Naive B cell (primary cell): ENCODE measurements around the gene NET1. TPM values are rescaled to one million over a fixed set of nuclear protein-coding genes. Genes with fewer than 3 reads are reported as not detected.
"Not testable (repeated sequence)": the region's sequence is repeated elsewhere in the genome, so short reads cannot be mapped to it uniquely, and the experiment has no call there.

Experiments
- ATAC-seq, 2 donors: fragments of 150-1000 bp; cut with Tn5 transposase; 2 replicates each; pipeline ENCODE4 v1.10.0; 2021; ENCODE audit warnings: low read depth in 2 of 2, mild to moderate bottlenecking in 2 of 2, moderate library complexity in 2 of 2
- DNase-seq: peaks from one replicate; pipeline ENCODE4 v3.0.0; 2022
- H3K27ac Mint-ChIP-seq, 6 donors: one replicate each; pipeline ENCODE4 v1.8.0; 2020 to 2022; ENCODE audit warnings: mild to moderate bottlenecking in 6 of 6, mixed read lengths in 6 of 6, moderate library complexity in 5 of 6, inconsistent platforms in 2 of 6
- H3K27me3 Mint-ChIP-seq, 3 donors: one replicate each; pipeline ENCODE4 v1.8.0; 2021 to 2022; ENCODE audit warnings: mixed read lengths in 3 of 3, mild to moderate bottlenecking in 1 of 3
- H3K36me3 Mint-ChIP-seq, 2 donors: one replicate each; pipeline ENCODE4 v1.8.0; 2020 to 2022; ENCODE audit warnings: mixed read lengths in 2 of 2, inconsistent platforms in 1 of 2, mild to moderate bottlenecking in 1 of 2
- H3K4me1 Mint-ChIP-seq, 3 donors: one replicate each; pipeline ENCODE4 v1.8.0; 2020 to 2022; ENCODE audit warnings: mixed read lengths in 3 of 3, inconsistent platforms in 1 of 3, mild to moderate bottlenecking in 1 of 3, moderate library complexity in 1 of 3
- H3K4me3 Mint-ChIP-seq, 8 donors: one replicate each; pipeline ENCODE4 v1.8.0; 2020 to 2022; ENCODE audit warnings: mild to moderate bottlenecking in 8 of 8, mixed read lengths in 8 of 8, moderate library complexity in 8 of 8, inconsistent platforms in 2 of 8
- H3K9me3 Mint-ChIP-seq, 7 donors: one replicate each; pipeline ENCODE4 v1.8.0; 2020 to 2022; ENCODE audit warnings: mixed read lengths in 7 of 7, mild to moderate bottlenecking in 5 of 7, inconsistent platforms in 2 of 7, moderate library complexity in 1 of 7
- polyA plus RNA-seq, 6 donors: library from polyadenylated mRNA; unstranded; fragments of 300-500 nt; fragmentation: Illumina TruSeq; gene quantifications; one replicate each; pipeline ENCODE4 v1.2.3, GENCODE V29; 2021; ENCODE audit warnings: low read depth in 6 of 6

Gene NET1
- polyA plus RNA-seq, 6 donors from 2014 or later, result 3.7 to 6.0 (median 4.2) TPM; not detected in 1

DNA sequence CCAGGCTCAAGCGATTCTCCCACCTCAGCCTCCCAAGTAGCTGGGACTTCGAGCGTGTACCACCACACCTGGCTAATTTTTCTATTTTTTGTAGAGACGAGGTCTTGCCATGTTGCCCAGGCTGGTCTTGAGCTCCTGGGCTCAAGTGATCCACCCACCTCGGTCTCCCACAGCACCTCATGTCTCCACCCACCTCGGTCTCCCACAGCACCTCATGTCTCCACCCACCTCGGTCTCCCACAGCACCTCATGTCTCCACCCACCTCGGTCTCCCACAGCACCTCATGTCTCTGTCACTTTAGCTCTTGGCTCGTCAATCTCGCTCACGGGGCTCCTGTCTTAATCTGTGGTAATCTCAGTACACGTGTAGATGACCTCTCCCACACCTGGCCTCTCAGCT lies 32.0 kb upstream of the NET1 start:
- ATAC-seq, H3K9me3 Mint-ChIP-seq, H3K27ac Mint-ChIP-seq, H3K4me1 Mint-ChIP-seq, H3K36me3 Mint-ChIP-seq, DNase-seq, H3K4me3 Mint-ChIP-seq: not testable (repeated sequence)
- H3K27me3 Mint-ChIP-seq, result peaks cover 5 to 11% (median 8%) of the 10 kb centered on the region in 3 donors

DNA sequence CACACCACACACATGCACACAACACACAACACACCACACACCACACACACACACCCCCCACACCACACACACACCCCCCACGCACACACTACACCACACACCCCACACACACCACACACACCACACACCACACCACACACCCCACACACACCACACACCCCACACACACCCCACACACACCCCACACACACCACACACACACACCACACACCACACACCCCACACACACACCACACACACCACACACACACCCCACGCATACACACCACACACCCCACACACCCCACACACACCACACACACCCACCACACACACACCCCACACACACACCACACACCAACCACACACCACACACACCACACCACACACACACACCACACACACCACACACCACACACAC lies 31.2 kb upstream of the NET1 start:
- no peak for ATAC-seq
- H3K27me3 Mint-ChIP-seq, result peaks cover 0 to 13% (median 5%) of the 10 kb centered on the region in 3 donors
- H3K27ac Mint-ChIP-seq, result no peak overlapping the region
- no peaks in the 10 kb centered on the region for H3K36me3 Mint-ChIP-seq
- no peak for DNase-seq
- peaks cover 0 to 6% (median 0%) of the 10 kb centered on the region in 7 donors for H3K9me3 Mint-ChIP-seq
- H3K4me3 Mint-ChIP-seq, result no peak overlapping the region
- no peaks in the 10 kb centered on the region for H3K4me1 Mint-ChIP-seq

DNA sequence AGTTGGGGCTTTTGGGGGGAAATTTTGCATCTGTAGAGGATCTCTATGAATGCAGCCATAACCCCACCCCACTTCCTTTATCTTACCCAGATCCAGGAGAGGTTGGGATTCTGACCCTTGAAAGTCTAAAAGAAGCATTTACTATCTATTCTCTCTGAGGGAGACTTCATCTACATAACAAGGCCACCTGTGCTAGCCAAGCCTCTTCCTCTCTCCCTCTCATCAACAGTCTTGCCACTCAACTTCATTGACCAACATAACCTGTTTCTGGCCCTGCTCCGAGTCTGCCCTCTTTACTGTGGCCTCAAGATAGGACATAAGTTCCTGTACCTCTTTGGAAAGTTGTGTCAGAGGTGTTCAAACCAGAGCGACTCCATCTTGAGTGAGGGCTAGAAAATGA lies 27.1 kb upstream of the NET1 start:
- H3K27ac Mint-ChIP-seq, result peak overlapping the region in 1 of 6 donors; percentile 50
- peaks cover 5 to 25% (median 15%) of the 10 kb centered on the region in 7 donors for H3K9me3 Mint-ChIP-seq
- ATAC-seq, result no peak
- peaks cover 9 to 15% of the 10 kb centered on the region in 2 donors for H3K36me3 Mint-ChIP-seq
- H3K4me3 Mint-ChIP-seq, result no peak overlapping the region
- DNase-seq, result no peak
- H3K4me1 Mint-ChIP-seq, result no peaks in the 10 kb centered on the region
- H3K27me3 Mint-ChIP-seq, result peaks cover 0 to 11% (median 8%) of the 10 kb centered on the region in 3 donors

DNA sequence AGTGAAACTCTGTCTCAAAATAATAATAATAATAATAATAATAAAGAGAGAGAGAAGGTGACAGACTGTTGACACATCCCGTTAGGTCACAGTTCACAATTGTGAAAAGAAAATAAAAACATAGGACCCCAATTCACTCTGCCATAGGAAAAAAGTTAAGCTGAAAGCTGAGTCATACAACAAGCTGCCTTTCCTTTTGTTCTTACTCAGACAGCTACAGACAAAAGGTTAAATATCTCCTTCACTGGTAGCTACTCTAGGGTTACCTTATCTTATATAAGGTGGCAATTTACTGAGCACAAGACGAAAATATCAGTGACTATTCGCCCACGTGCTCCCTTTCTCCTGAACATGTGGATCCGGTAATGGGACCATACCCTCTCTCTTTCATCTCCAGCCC lies 25.2 kb upstream of the NET1 start:
- H3K4me3 Mint-ChIP-seq, result no peak overlapping the region
- DNase-seq, result no peak
- peaks cover 12 to 45% (median 32%) of the 10 kb centered on the region in 7 donors for H3K9me3 Mint-ChIP-seq
- H3K36me3 Mint-ChIP-seq, result peaks cover 9 to 15% of the 10 kb centered on the region in 2 donors
- ATAC-seq, result no peak
- H3K27ac Mint-ChIP-seq, result no peak overlapping the region
- H3K27me3 Mint-ChIP-seq, result peaks cover 0 to 11% (median 8%) of the 10 kb centered on the region in 3 donors
- no peaks in the 10 kb centered on the region for H3K4me1 Mint-ChIP-seq

DNA sequence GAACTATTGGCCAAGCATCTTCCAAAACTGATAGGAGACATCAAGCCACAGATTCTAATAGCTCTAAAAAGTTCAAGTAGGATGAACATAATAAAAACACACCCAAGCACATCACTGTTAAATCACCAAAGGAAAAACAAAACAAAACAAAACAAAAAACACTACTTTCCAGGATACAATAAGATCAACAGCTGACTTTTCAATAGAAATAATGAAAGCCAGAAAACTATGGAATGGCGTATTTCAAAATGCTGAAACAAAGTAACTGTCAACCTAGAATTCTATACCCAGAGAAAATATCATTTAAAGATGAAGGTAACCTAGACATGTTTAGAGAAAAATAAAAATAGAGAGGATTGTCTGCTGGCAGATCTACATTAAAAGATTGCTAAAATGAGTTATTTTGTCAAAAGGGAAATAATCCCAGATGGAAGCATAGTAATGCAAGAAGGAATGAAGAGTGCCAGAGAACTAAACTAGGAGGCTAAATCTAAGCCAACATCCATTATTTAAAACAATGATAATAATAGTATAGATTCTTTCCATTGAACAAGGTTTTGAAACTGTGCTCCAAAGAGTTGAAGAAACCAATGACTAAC lies 21.7 kb upstream of the NET1 start:
- ATAC-seq, result no peak
- Mint-ChIP-seq H3K4me3 (no peak overlapping the region), H3K9me3 (peaks cover 12 to 49% (median 32%) of the 10 kb centered on the region in 7 donors), H3K27me3 (peaks cover 12 to 17% (median 12%) of the 10 kb centered on the region in 3 donors), H3K27ac (no peak overlapping the region), H3K4me1 (no peaks in the 10 kb centered on the region), H3K36me3 (peaks cover 9 to 15% of the 10 kb centered on the region in 2 donors)
- no peak for DNase-seq

DNA sequence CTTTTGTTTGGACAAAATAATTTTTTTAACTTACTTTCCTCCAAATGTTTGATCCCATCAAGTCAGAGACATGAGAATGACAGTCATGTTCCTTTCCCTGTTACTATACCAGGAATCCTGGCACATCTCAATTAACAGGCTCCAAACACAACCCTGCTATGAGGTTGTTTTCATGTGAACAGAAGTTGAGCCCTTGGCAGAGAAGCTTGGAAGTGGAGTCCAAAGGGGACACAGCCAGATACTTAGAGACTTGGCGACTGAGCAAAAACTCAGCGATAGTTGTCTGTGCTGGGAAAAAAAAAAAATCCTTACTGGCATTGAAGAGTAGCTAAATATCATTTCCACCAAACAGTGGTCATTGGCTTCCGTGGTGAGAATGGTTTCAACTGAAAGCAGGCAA lies 20.6 kb upstream of the NET1 start:
- ATAC-seq (no peak), DNase-seq (no peak)
- Mint-ChIP-seq H3K36me3 (peaks cover 9 to 15% of the 10 kb centered on the region in 2 donors), H3K27ac (no peak overlapping the region), H3K4me3 (no peak overlapping the region), H3K4me1 (no peaks in the 10 kb centered on the region), H3K27me3 (peaks cover 10 to 22% (median 16%) of the 10 kb centered on the region in 3 donors), H3K9me3 (peaks cover 12 to 49% (median 32%) of the 10 kb centered on the region in 7 donors)

DNA sequence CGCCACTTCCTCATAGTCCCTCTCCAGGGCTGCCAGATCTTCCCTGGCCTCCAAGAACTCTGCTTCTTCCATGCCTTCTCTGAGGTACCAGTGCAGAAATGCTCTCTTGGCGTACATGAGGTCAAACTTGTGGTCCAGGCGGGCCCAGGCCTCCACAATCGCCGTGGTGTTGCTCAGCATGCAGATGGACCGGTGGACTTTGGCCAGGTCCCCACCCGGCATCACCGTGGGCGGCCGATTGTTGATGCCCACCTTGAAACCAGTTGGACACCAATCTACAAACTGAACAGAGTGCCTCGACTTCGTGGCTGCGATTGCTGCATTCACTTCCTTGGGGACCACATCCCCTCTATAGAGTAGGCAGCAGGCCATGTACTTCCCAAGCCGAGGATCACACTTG lies 18.8 kb upstream of the NET1 start:
- no peak overlapping the region for H3K27ac Mint-ChIP-seq
- peaks cover 6 to 41% (median 32%) of the 10 kb centered on the region in 7 donors for H3K9me3 Mint-ChIP-seq
- ATAC-seq (no peak), DNase-seq (no peak)
- H3K4me1 Mint-ChIP-seq, result no peaks in the 10 kb centered on the region
- peaks cover 19 to 27% (median 19%) of the 10 kb centered on the region in 3 donors for H3K27me3 Mint-ChIP-seq
- no peak overlapping the region for H3K4me3 Mint-ChIP-seq
- peaks cover 6 to 9% of the 10 kb centered on the region in 2 donors for H3K36me3 Mint-ChIP-seq

DNA sequence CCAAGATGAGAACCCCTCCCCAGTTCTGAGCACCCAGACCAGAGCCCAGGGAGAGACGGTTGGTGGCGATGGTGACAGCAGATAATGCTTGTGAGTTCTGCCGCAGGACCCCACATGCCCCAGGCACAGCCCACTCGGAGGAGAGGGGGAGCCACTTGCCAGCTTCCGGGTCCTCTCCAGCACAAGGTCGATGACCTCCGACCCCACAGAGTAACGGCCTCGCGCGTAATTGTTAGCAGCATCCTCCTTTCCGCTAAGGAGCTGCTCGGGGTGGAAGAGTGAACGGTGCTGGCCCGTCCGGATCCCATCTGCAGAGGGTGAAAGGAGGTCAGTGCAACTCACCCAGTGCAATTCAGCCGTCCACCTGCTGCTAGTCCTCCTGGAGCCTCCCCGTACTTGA lies 17.2 kb upstream of the NET1 start:
- Mint-ChIP-seq H3K4me3 (no peak overlapping the region), H3K27ac (no peak overlapping the region), H3K27me3 (peaks cover 26 to 38% (median 35%) of the 10 kb centered on the region in 3 donors), H3K4me1 (no peaks in the 10 kb centered on the region), H3K9me3 (peaks cover 0 to 24% (median 18%) of the 10 kb centered on the region in 7 donors), H3K36me3 (no peaks in the 10 kb centered on the region)
- DNase-seq (no peak), ATAC-seq (no peak)

DNA sequence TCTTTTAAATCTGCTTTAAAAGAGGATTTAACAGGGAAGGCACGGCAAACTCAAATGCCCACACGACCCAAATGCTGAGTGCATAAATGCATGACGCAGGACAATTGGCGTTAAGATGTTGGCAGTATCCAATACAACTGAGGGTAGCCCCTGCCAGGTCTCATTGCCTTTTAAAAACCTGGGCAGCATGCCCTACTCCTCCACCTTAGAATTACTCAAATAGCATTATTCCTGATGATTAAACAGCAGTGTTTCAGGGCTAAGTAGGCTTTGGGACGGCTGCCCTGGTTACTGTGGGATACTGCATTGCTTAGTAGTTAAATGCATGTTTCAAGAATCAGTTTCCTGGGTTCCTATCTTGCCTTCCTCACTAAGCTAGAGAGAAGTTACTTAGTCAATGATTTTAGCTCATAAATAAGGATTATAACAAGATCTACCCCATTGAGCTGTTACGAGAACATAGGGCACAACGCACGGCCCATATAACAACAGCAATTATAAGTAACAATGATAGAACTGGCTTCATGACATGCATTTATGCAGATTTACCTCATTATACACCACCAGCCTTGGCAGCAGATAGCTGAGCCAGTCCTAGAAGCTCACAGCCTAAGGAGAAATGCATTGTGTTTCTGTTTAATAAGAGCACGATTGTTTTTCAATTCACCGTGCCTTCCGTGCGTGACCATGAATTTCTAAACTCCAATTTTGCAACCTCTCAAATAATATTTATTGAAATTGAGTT lies 15.6 kb upstream of the NET1 start:
- H3K27me3 Mint-ChIP-seq, result peaks cover 26 to 38% (median 36%) of the 10 kb centered on the region in 3 donors
- no peak overlapping the region for H3K4me3 Mint-ChIP-seq
- H3K4me1 Mint-ChIP-seq, result no peaks in the 10 kb centered on the region
- H3K27ac Mint-ChIP-seq, result no peak overlapping the region
- ATAC-seq (no peak), DNase-seq (no peak)
- H3K36me3 Mint-ChIP-seq, result no peaks in the 10 kb centered on the region
- peaks cover 0 to 9% (median 5%) of the 10 kb centered on the region in 7 donors for H3K9me3 Mint-ChIP-seq

DNA sequence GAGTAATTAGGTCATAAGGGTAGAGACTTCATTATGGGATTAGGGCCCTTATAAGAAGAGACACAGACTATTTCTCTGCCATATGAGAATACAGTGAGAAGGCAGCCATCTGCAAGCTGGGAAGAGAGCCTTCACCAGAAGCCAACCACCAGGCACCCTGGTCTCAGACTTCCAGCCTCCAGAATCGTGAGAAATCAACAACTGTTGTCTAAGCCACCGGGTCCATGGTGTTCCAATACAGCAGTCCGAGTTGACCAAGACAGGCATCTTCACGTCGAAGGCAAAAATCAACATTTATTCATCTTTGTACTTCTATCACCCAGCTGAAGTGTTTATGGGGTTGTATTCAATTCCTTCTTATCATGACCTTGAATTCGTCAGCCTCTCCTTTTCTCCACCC lies 13.0 kb upstream of the NET1 start:
- Mint-ChIP-seq H3K9me3 (no peaks in the 10 kb centered on the region), H3K4me3 (no peak overlapping the region), H3K27ac (no peak overlapping the region), H3K36me3 (no peaks in the 10 kb centered on the region), H3K27me3 (peaks cover 32 to 36% (median 33%) of the 10 kb centered on the region in 3 donors), H3K4me1 (no peaks in the 10 kb centered on the region)
- no peak for DNase-seq
- ATAC-seq, result no peak

DNA sequence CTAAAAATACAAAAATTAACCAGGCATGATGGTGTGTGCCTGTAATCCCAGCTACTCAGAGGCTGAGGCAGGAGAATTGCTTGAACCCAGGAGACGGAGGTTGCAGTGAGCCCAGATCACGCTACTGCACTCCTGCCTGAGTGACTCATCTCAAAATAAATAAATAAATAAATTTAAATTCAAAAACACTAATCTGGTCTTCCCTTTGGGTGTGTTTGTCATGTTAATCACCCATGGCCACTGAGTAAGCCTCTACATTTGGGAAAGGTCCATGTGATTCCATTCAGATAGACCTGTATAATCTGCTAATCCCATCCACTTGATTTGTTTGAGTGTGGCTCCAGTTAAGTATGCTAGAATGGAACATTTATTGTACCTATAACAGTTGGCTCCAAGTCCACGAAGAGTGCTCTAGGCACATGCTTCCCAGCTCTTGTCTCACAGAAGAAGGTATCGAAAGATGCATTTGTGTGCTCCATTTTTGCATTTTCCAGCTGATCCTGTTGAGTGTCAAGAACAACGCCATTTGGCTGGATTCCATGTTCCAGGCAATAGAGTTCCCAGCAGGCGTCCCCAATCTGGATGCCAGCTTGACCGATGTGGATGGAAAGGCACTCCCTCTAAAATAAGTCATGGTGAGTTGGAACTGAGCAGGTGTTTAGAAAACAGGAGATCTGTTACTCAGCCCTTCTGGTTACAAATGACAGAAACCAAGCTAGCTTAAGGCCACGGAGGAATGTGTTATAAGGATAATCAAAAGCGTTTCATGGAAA lies 11.7 kb upstream of the NET1 start:
- ATAC-seq, result no peak
- Mint-ChIP-seq H3K36me3 (no peaks in the 10 kb centered on the region), H3K4me3 (no peak overlapping the region), H3K9me3 (no peaks in the 10 kb centered on the region), H3K27ac (no peak overlapping the region), H3K27me3 (peaks cover 20 to 30% (median 30%) of the 10 kb centered on the region in 3 donors), H3K4me1 (no peaks in the 10 kb centered on the region)
- no peak for DNase-seq

DNA sequence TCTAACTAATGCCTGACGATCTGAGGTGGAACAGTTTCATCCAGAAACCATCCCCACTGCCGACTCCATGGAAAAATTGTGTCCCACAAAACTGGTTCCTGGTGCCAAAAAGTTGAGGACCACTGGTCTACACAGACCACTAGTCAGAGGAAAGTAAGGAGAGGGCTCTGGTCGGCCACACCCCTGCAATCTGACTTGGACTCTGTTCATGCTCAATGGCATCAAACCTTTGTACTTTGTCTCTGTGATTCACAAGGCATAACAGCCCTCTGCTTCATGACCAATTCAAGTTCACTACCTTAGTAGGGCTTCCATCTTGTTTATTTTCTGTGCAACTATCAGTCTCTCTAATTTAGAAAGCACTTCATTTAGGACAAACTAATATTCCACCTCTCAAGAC lies 9.6 kb upstream of the NET1 start:
- Mint-ChIP-seq H3K4me3 (no peak overlapping the region), H3K9me3 (no peaks in the 10 kb centered on the region), H3K36me3 (no peaks in the 10 kb centered on the region), H3K27ac (no peak overlapping the region), H3K4me1 (no peaks in the 10 kb centered on the region), H3K27me3 (peaks cover 17 to 21% (median 18%) of the 10 kb centered on the region in 3 donors)
- ATAC-seq, result no peak
- no peak for DNase-seq

DNA sequence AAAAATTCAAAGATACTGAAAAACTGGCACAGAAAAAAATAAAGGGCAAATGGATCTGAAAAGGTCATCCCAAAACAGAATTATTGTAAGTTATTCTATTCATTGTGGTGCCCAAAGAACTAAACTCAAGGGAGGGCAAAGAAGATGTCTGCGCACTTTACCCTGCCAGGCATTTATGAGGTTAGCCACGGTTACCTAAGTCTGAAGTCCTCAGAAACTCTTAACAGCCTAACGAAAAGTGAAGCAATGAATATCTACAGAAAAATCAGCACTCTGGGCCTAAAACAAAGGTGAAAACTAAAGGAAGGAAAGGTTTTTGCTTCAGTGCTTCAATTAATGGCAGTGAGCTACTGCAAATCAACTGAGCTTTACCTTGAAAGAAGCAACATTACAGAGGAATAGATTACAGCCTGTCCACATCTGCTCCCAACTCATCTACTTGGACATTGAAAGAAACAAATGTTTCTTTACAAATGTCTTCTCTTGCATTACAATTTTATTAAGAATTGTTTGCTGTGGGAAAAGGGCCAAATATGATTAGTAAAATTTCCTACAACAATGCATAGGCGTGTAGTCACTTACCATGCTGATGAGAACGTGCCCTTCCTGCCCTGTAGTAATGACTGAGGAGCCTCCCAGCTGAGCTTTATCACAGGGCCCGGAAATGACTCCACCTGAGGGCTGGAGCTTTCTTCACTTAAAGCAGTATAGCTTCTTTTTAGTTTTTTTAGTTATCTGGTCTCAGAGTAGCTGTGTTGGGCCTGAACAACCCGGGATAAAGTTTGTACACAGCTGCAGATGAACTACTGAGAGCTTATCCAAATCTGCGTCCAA lies 7.9 kb upstream of the NET1 start, which contains the start of gene TUBAL3:
Gene TUBAL3, minus strand, starts transcription at position 621 of the 834 bp plus-strand sequence. Its CDS starts 36 bp downstream, at position 585.
- Mint-ChIP-seq H3K4me3 (no peak within 1 kb of the TSS), H3K27ac (peak within 1 kb of the TSS in 1 of 6 donors; percentile 62), H3K4me1 (no peaks in the 10 kb centered on the region), H3K36me3 (no peaks in the 10 kb centered on the region), H3K27me3 (peaks cover 3 to 20% (median 8%) of the 10 kb centered on the region in 3 donors), H3K9me3 (peaks cover 0 to 3% (median 0%) of the 10 kb centered on the region in 7 donors)
- ATAC-seq (no peak), DNase-seq (no peak)
